Measurements from ENCODE around the gene IPO13. TPM values are rescaled to one million over a fixed set of nuclear protein-coding genes. Genes with fewer than 3 reads are reported as not detected.

IPO13 gene
- total and polyA plus RNA-seq, 3 donors from 2014 or later: 67.3 to 138 (median 77.0) TPM

DNA sequence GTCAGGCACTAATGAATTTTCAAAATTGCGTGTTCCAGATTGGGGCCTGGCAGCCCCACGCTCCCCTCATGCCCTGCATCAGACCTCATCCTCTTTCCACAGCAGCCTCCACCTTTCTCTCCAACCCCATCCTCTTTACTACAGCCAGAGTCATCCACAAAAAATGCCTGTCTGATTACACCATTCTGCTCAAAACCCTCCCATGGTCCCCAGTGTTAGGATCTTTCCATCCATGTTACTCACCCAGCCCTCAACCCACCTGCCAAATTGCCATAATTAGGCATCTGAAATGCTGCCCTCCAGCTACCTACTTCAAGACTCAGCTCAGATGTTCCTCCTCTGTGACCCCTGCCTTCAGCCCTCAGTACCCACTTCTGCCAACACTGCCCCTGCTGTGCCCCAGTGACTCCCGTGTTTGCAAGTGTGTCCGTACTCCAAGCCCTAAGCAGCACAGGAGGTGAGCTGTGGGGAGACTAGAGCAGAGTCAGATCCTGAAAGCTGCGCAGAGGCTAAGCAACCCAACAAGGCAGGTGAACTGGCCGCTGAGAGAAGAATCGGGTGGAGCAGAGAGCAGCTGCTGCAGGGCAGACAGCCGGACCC, 13.9 kb upstream of the IPO13 start:
- H3K36me3 ChIP-seq (ENCODE audit: low read depth, missing control alignments): no peaks in the 10 kb centered on the region
- H3K27ac ChIP-seq: no peak overlapping the region
- H3K4me1 ChIP-seq: peaks cover 15% of the 10 kb centered on the region
- no peak for DNase-seq
- no peaks in the 10 kb centered on the region for H3K27me3 ChIP-seq
- 32 to 34% methylated on average over 8 of the region's 8 CpGs for WGBS, 2 donors
- intact Hi-C loops (cut with DNase I; ENCODE audit: low total_unique reads): loop anchor here (10.0 kb wide), 1 partner anchor 398 kb away; the partner anchor contains the start of gene PTPRF
- H3K4me3 ChIP-seq: no peak overlapping the region
- H3K9me3 ChIP-seq: no peaks in the 10 kb centered on the region
- TF ChIP-seq CTCF (IDR thresholded peaks at IDR 0.05) (no peak), POLR2A (IDR thresholded peaks at IDR 0.05) (no peak)

GRCh38 chr1:43933386-43934100, 13.2 kb upstream of the IPO13 start, which contains the start of gene ARTN:
TSS of gene ARTN (plus strand) at chr1:43933801. CDS start at chr1:43935657, 1,856 bp downstream.
- intact Hi-C loops (cut with DNase I; ENCODE audit: low total_unique reads): loop anchor here (10.0 kb wide), 1 partner anchor 399 kb away; the partner anchor contains the start of gene PTPRF
- H3K4me3 ChIP-seq: peak within 1 kb of the TSS; percentile 11 to 29
- TF ChIP-seq CTCF (IDR thresholded peaks at IDR 0.05) (no peak), POLR2A (IDR thresholded peaks at IDR 0.05) (no peak)
- no peaks in the 10 kb centered on the region for H3K9me3 ChIP-seq
- peak within 1 kb of the TSS in 1 of 2 donors; percentile 18 for H3K27ac ChIP-seq
- DNase-seq: no peak
- H3K27me3 ChIP-seq: no peaks in the 10 kb centered on the region
- WGBS, 2 donors: 7 to 17% methylated on average over 22 to 42 of the region's 42 CpGs
- peaks cover 15% of the 10 kb centered on the region for H3K4me1 ChIP-seq
- no peaks in the 10 kb centered on the region for H3K36me3 ChIP-seq (ENCODE audit: low read depth, missing control alignments)

DNA sequence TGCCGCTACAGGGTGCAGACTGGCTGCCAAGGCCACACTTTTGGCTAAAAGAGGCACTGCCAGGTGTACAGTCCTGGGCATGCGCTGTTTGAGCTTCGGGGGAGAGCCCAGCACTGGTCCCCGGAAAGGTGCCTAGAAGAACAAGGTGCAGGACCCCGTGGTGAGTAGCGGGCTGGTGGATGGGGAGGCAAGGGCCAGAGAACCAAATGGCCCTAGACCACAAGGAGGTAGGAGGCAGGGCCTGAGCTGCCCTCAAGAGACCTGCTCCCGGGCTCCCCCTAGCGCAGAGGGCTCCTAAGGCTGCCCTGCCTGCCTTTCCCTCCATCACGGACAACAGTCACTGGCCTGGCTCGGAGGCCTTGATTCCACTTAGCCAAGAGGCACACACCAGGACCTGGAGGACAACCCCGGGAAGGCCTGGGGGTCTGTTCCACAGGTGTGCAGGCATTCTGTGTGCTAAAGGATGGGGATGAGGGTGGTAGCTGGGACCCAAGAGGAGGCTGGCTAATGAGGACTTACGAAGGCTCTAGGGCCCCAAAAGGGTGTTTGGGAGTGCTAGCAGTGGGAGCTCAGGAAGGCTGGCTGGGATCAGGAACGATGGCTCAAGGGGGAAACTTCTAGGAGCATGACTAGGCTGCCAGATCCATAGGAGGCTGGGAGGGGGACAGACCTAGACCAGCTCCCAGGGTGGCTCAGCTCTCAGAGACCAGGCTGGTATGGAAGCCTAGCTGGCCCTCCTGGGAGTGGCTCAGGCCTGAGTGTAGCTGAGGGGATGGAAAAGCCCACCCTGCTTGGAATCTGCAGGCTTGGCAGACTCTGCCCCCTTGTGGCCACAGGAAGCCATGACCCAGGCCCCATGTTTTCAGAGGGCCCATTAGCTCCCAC, 12.4 kb upstream of the IPO13 start:
- intact Hi-C loops (cut with DNase I; ENCODE audit: low total_unique reads): loop anchor here (10.0 kb wide), 1 partner anchor 400 kb away; the partner anchor contains the start of gene PTPRF
- peak overlapping the region in 1 of 2 donors; percentile 11 for H3K4me3 ChIP-seq
- no peaks in the 10 kb centered on the region for H3K36me3 ChIP-seq (ENCODE audit: low read depth, missing control alignments)
- H3K9me3 ChIP-seq: no peaks in the 10 kb centered on the region
- WGBS, 2 donors: 31 to 33% methylated on average over 12 to 13 of the region's 13 CpGs
- peaks cover 15% of the 10 kb centered on the region for H3K4me1 ChIP-seq
- DNase-seq: peak; percentile 71
- H3K27ac ChIP-seq: peak overlapping the region in 1 of 2 donors; percentile 18
- TF ChIP-seq CTCF (IDR thresholded peaks at IDR 0.05) (peak; percentile 85 to 93 (median 90)), POLR2A (IDR thresholded peaks at IDR 0.05) (no peak)
- no peaks in the 10 kb centered on the region for H3K27me3 ChIP-seq

DNA sequence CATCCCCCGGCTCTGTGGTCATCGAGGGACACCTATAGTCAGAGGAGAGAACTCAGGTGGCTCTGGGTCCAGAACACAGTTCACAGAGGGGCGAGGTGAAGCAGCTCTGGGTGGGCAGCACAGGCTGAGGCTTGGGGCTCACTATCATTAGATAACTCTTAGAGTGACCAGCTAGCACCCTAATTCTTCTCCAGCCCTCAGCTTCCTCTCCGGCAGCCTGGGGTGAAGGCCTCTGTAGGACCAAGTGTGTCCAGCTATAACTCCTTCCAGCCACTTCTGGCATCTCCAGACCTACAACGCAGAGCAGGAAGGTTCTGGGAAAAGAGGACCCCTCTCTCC, 11.8 kb upstream of the IPO13 start:
- peaks cover 15% of the 10 kb centered on the region for H3K4me1 ChIP-seq
- no peak for DNase-seq
- H3K9me3 ChIP-seq: no peaks in the 10 kb centered on the region
- H3K4me3 ChIP-seq: no peak overlapping the region
- TF ChIP-seq POLR2A (IDR thresholded peaks at IDR 0.05) (no peak), CTCF (IDR thresholded peaks at IDR 0.05) (no peak)
- no peaks in the 10 kb centered on the region for H3K27me3 ChIP-seq
- 47 to 80% methylated on average over 2 to 5 of the region's 5 CpGs for WGBS, 2 donors
- no peak overlapping the region for H3K27ac ChIP-seq
- H3K36me3 ChIP-seq (ENCODE audit: low read depth, missing control alignments): no peaks in the 10 kb centered on the region
- intact Hi-C loops (cut with DNase I; ENCODE audit: low total_unique reads): loop anchor here (10.0 kb wide), 1 partner anchor 400 kb away; the partner anchor contains the start of gene PTPRF
